Muscle layer of duodenum (tissue), 2 donors: ENCODE data around the gene ATG14.
"Not testable (repeated sequence)": the region's sequence is repeated elsewhere in the genome, so short reads cannot be mapped to it uniquely, and the experiment has no call there.

ENCODE experiments used
- H3K27ac ChIP-seq: one replicate; pipeline ENCODE4 v1.7.0; 2013; ENCODE audit warnings: mild to moderate bottlenecking, low read length
- H3K27me3 ChIP-seq: one replicate; pipeline ENCODE4 v1.7.0; 2013; ENCODE audit warnings: low read depth, mild to moderate bottlenecking, control low read depth, low read length
- H3K36me3 ChIP-seq, 2 donors: one replicate each; pipeline ENCODE4 v1.7.0; 2013; ENCODE audit warnings: low read length in 2 of 2, control low read depth in 1 of 2, mild to moderate bottlenecking in 1 of 2; ENCODE audit not compliant: insufficient read depth in 2 of 2, control insufficient read depth in 1 of 2
- H3K4me1 ChIP-seq, 2 donors: one replicate each; pipeline ENCODE4 v1.7.0; 2013; ENCODE audit warnings: low read length in 2 of 2, mild to moderate bottlenecking in 2 of 2, control low read depth in 1 of 2, moderate library complexity in 1 of 2; ENCODE audit not compliant: insufficient read depth in 2 of 2, control insufficient read depth in 1 of 2
- H3K4me3 ChIP-seq, 2 donors: one replicate each; pipeline ENCODE4 v1.7.0; 2013; ENCODE audit warnings: low read length in 2 of 2, low read depth in 1 of 2, mild to moderate bottlenecking in 1 of 2
- H3K9me3 ChIP-seq, 2 donors: one replicate each; pipeline ENCODE4 v1.7.0; 2013; ENCODE audit warnings: low read length in 2 of 2, control low read depth in 1 of 2, mild to moderate bottlenecking in 1 of 2; ENCODE audit not compliant: control insufficient read depth in 1 of 2
- donor health status: healthy.

ATG14 gene

GRCh38 chr14:55349565-55349964, 62.1 kb downstream of the ATG14 start:
- H3K4me3 ChIP-seq = no peak overlapping the region
- H3K27me3 ChIP-seq = no peaks in the 10 kb centered on the region
- H3K9me3 ChIP-seq = no peaks in the 10 kb centered on the region
- peaks cover 24 to 26% of the 10 kb centered on the region in 2 donors for H3K36me3 ChIP-seq
- no peak overlapping the region for H3K27ac ChIP-seq
- peaks cover 3 to 5% of the 10 kb centered on the region in 2 donors for H3K4me1 ChIP-seq

DNA sequence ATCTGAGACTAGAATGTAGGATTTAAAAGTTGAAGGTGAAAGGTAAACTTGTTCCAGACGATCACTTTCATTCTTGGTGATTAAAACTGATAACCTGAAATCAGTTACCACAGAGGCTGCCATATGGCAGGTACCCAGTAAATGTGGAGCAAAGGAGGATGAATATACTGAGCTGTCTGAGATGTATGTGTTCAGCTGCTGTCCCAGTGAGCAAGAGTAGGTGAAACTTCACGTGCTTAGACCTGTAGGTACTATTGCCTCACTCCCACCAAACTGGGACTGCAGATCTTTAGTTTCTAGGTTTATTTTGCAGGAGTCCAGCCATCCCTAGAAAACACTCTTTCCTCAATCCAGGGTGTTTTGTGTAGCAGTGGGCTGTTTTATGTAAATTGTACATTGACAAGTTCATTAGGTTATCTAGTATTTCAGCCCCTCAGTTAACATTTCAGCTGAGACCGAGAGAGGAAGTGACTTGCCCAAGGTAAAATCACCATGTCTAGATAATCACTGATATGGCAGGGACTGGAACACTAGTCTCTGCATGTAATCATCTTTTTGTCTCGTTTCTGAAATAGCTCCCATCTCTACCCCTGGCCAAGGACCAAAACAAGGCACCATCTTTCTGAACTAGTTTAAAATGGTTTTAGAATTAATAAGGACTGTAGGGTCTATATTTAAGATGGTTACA, 62.7 kb downstream of the ATG14 start:
- no peak overlapping the region for H3K27ac ChIP-seq
- H3K9me3 ChIP-seq = no peaks in the 10 kb centered on the region
- H3K4me1 ChIP-seq = peaks cover 3 to 5% of the 10 kb centered on the region in 2 donors
- H3K4me3 ChIP-seq = no peak overlapping the region
- peaks cover 24 to 26% of the 10 kb centered on the region in 2 donors for H3K36me3 ChIP-seq
- H3K27me3 ChIP-seq = no peaks in the 10 kb centered on the region

GRCh38 chr14:55347748-55348147, 63.9 kb downstream of the ATG14 start:
- Histone ChIP-seq H3K27me3 (no peaks in the 10 kb centered on the region), H3K27ac (no peak overlapping the region), H3K9me3 (no peaks in the 10 kb centered on the region), H3K4me3 (no peak overlapping the region), H3K36me3 (peaks cover 23 to 26% of the 10 kb centered on the region in 2 donors), H3K4me1 (peaks cover 3 to 5% of the 10 kb centered on the region in 2 donors)

- no peaks in the 10 kb centered on the region for H3K9me3 ChIP-seq
- peaks cover 3 to 5% of the 10 kb centered on the region in 2 donors for H3K4me1 ChIP-seq
- no peaks in the 10 kb centered on the region for H3K27me3 ChIP-seq
- no peak overlapping the region for H3K4me3 ChIP-seq
- H3K27ac ChIP-seq = no peak overlapping the region
- H3K36me3 ChIP-seq = peaks cover 16 to 19% of the 10 kb centered on the region in 2 donors
Observed at GRCh38 chr14:55347040-55347439, 64.6 kb downstream of the ATG14 start.

DNA sequence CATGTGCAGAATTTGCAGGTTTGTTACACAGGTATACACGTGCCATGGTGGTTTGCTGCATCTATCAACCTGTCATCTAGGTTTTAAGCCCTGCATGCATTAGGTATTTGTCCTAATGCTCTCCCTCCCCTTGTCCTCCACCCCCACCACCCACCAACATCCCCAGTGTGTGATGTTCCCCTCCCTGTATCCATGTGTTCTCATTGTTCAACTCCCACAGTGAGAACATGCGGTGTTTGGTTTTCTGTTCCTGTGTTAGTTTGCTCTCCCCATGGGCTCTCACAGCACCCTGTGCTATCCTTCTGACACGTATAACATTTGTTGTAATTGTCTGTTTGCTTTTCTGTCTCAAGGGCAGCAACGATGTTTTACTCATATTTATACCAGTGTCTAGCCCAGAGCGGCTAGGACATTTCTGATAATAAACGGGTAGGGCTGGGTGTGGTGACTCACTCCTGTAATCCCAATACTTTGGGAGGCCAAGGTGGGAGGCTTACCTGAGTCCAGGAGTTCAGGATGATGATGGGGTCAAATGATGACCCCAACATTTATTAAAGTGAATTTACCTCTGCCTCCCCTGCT, 67.0 kb downstream of the ATG14 start:
- not testable (repeated sequence) for H3K4me3 ChIP-seq, H3K27me3 ChIP-seq, H3K9me3 ChIP-seq, H3K4me1 ChIP-seq, H3K27ac ChIP-seq, H3K36me3 ChIP-seq

GRCh38 chr14:55341781-55342180, 69.8 kb downstream of the ATG14 start:
- H3K27ac ChIP-seq = no peak overlapping the region
- peaks cover 0 to 7% of the 10 kb centered on the region in 2 donors for H3K4me1 ChIP-seq

GRCh38 chr14:55340482-55340881, 71.1 kb downstream of the ATG14 start:
- H3K9me3 ChIP-seq = no peaks in the 10 kb centered on the region
- H3K27me3 ChIP-seq = no peaks in the 10 kb centered on the region
- H3K27ac ChIP-seq = no peak overlapping the region
- no peak overlapping the region for H3K4me3 ChIP-seq
- peaks cover 0 to 6% of the 10 kb centered on the region in 2 donors for H3K4me1 ChIP-seq
- no peaks in the 10 kb centered on the region for H3K36me3 ChIP-seq

More at GRCh38 chr14:55341781-55342180, 69.8 kb downstream of the ATG14 start:
- no peaks in the 10 kb centered on the region for H3K36me3 ChIP-seq
- H3K27me3 ChIP-seq = no peaks in the 10 kb centered on the region
- no peaks in the 10 kb centered on the region for H3K9me3 ChIP-seq
- no peak overlapping the region for H3K4me3 ChIP-seq

- no peak overlapping the region for H3K4me3 ChIP-seq
- no peaks in the 10 kb centered on the region for H3K27me3 ChIP-seq
- H3K4me1 ChIP-seq = peaks cover 2 to 4% of the 10 kb centered on the region in 2 donors
- no peaks in the 10 kb centered on the region for H3K36me3 ChIP-seq
- H3K27ac ChIP-seq = no peak overlapping the region
- H3K9me3 ChIP-seq = no peaks in the 10 kb centered on the region
Observed at GRCh38 chr14:55339770-55340169, 71.9 kb downstream of the ATG14 start.

- Histone ChIP-seq H3K9me3 (no peaks in the 10 kb centered on the region), H3K4me3 (no peak overlapping the region), H3K27me3 (no peaks in the 10 kb centered on the region), H3K27ac (no peak overlapping the region), H3K36me3 (no peaks in the 10 kb centered on the region), H3K4me1 (peaks cover 19% of the 10 kb centered on the region in 2 donors)
Observed at GRCh38 chr14:55336691-55337090, 74.9 kb downstream of the ATG14 start.

- Histone ChIP-seq H3K27ac (no peak overlapping the region), H3K27me3 (no peaks in the 10 kb centered on the region), H3K4me1 (peaks cover 19% of the 10 kb centered on the region in 2 donors)
Observed at GRCh38 chr14:55336162-55336561, 75.5 kb downstream of the ATG14 start.

GRCh38 chr14:55333711-55334485, 77.7 kb downstream of the ATG14 start:
- peak overlapping the region; percentile 15 for H3K27ac ChIP-seq

More at GRCh38 chr14:55336162-55336561, 75.5 kb downstream of the ATG14 start:
- Histone ChIP-seq H3K36me3 (no peaks in the 10 kb centered on the region), H3K4me3 (no peak overlapping the region), H3K9me3 (no peaks in the 10 kb centered on the region)

More at GRCh38 chr14:55333711-55334485, 77.7 kb downstream of the ATG14 start:
- Histone ChIP-seq H3K36me3 (no peaks in the 10 kb centered on the region), H3K4me1 (peaks cover 15 to 19% of the 10 kb centered on the region in 2 donors), H3K27me3 (no peaks in the 10 kb centered on the region), H3K9me3 (no peaks in the 10 kb centered on the region), H3K4me3 (no peak overlapping the region)
